H9 (cell line): ENCODE results near the gene GSG1L. TPM values are rescaled to one million over a fixed set of nuclear protein-coding genes. Genes with fewer than 3 reads are reported as not detected.

Source experiments
- DNase-seq: peaks from one replicate; pipeline ENCODE4 v3.0.0-alpha.2; 2017
- H2AFZ ChIP-seq: one replicate; pipeline ENCODE4 v1.6.1; 2013; ENCODE audit warnings: mild to moderate bottlenecking, low read length, control low read depth, moderate library complexity
- H2AK5ac ChIP-seq: 2 replicates; pipeline ENCODE4 v1.6.1; 2013; ENCODE audit warnings: low read length, control low read depth, mixed read lengths; ENCODE audit not compliant: insufficient read length
- H2BK120ac ChIP-seq: one replicate; pipeline ENCODE4 v1.6.1; 2013; ENCODE audit warnings: low read depth, mild to moderate bottlenecking, low read length, control low read depth, inconsistent platforms; ENCODE audit not compliant: poor library complexity, severe bottlenecking
- H2BK12ac ChIP-seq: 2 replicates; pipeline ENCODE4 v1.6.1; 2013; ENCODE audit warnings: low read length, control low read depth, mixed read lengths, low read depth; ENCODE audit not compliant: insufficient read length
- H2BK15ac ChIP-seq: 2 replicates; pipeline ENCODE4 v1.6.1; 2013; ENCODE audit warnings: low read depth, low read length, control low read depth
- H2BK20ac ChIP-seq: one replicate; pipeline ENCODE4 v1.6.1; 2013; ENCODE audit warnings: low read depth, mild to moderate bottlenecking, low read length, control low read depth, inconsistent platforms; ENCODE audit not compliant: poor library complexity, severe bottlenecking
- H2BK5ac ChIP-seq: 2 replicates; pipeline ENCODE4 v1.6.1; 2013; ENCODE audit warnings: low read length, control low read depth, mixed read lengths; ENCODE audit not compliant: insufficient read length
- H3K14ac ChIP-seq: 2 replicates; pipeline ENCODE4 v1.6.1; 2013; ENCODE audit warnings: low read length, control low read depth; ENCODE audit not compliant: insufficient read depth
- H3K18ac ChIP-seq: 2 replicates; pipeline ENCODE4 v1.6.1; 2013; ENCODE audit warnings: low read depth, mild to moderate bottlenecking, mixed read lengths, low read length, control low read depth; ENCODE audit not compliant: insufficient read length
- H3K23ac ChIP-seq: 2 replicates; pipeline ENCODE4 v1.6.1; 2013; ENCODE audit warnings: low read length, control low read depth, mixed read lengths, low read depth; ENCODE audit not compliant: insufficient read length
- H3K23me2 ChIP-seq: 2 replicates; pipeline ENCODE4 v1.6.1; 2013; ENCODE audit warnings: low read depth, mild to moderate bottlenecking, mixed read lengths, low read length, control low read depth; ENCODE audit not compliant: insufficient read length, poor library complexity, severe bottlenecking
- H3K27ac ChIP-seq: 2 replicates; pipeline ENCODE4 v1.5.1; 2013; ENCODE audit warnings: low read length, control low read depth, mixed read lengths, low read depth; ENCODE audit not compliant: insufficient read length
- H3K27me3 ChIP-seq: 2 replicates; pipeline ENCODE4 v1.6.1; 2013; ENCODE audit warnings: low read length, control low read depth, inconsistent platforms; ENCODE audit not compliant: insufficient read depth
- H3K4ac ChIP-seq: 2 replicates; pipeline ENCODE4 v1.6.1; 2013; ENCODE audit warnings: low read depth, mild to moderate bottlenecking, control low read depth, inconsistent platforms, low read length, moderate library complexity
- H3K4me1 ChIP-seq: 2 replicates; pipeline ENCODE4 v1.6.1; 2013; ENCODE audit warnings: low read length, control low read depth, inconsistent platforms; ENCODE audit not compliant: insufficient read depth
- H3K4me2 ChIP-seq: 2 replicates; pipeline ENCODE4 v1.6.1; 2013; ENCODE audit warnings: low read length, control low read depth, mixed read lengths; ENCODE audit not compliant: insufficient read length, insufficient read depth
- H3K56ac ChIP-seq: 2 replicates; pipeline ENCODE4 v1.6.1; 2013; ENCODE audit warnings: low read depth, mild to moderate bottlenecking, mixed read lengths, low read length, control low read depth; ENCODE audit not compliant: insufficient read length
- H3K79me1 ChIP-seq: 2 replicates; pipeline ENCODE4 v1.6.1; 2013; ENCODE audit warnings: low read depth, mild to moderate bottlenecking, moderate library complexity, low read length, control low read depth, inconsistent platforms; ENCODE audit not compliant: insufficient read depth, poor library complexity, severe bottlenecking
- H3K79me2 ChIP-seq: 2 replicates; pipeline ENCODE4 v1.6.1; 2013; ENCODE audit warnings: low read length, control low read depth, inconsistent platforms; ENCODE audit not compliant: insufficient read depth
- H3K9ac ChIP-seq: 2 replicates; pipeline ENCODE4 v1.6.1; 2013; ENCODE audit warnings: low read length, control low read depth, mixed read lengths; ENCODE audit not compliant: insufficient read length; ENCODE audit errors: extremely low read depth
- H3K9me3 ChIP-seq: one replicate; pipeline ENCODE4 v1.6.1; 2013; ENCODE audit warnings: low read depth, low read length, inconsistent platforms; ENCODE audit not compliant: control insufficient read depth
- H3T11ph ChIP-seq: one replicate; pipeline ENCODE4 v1.6.1; 2013; ENCODE audit warnings: mild to moderate bottlenecking, low read length, control low read depth, inconsistent platforms
- H4K20me1 ChIP-seq: one replicate; pipeline ENCODE4 v1.6.1; 2013; ENCODE audit not compliant: control insufficient read depth, insufficient read length, insufficient read depth
- H4K5ac ChIP-seq: 2 replicates; pipeline ENCODE4 v1.6.1; 2013; ENCODE audit warnings: low read depth, mild to moderate bottlenecking, mixed read lengths, low read length, control low read depth; ENCODE audit not compliant: insufficient read length
- H4K8ac ChIP-seq: replicated peaks from 2 replicates; pipeline ENCODE4 v1.6.1; 2013; ENCODE audit warnings: low read length, control low read depth, mixed read lengths, low read depth; ENCODE audit not compliant: insufficient read length
- H4K91ac ChIP-seq: 2 replicates; pipeline ENCODE4 v1.6.1; 2013; ENCODE audit warnings: low read depth, mild to moderate bottlenecking, moderate library complexity, mixed read lengths, low read length, control low read depth; ENCODE audit not compliant: insufficient read length
- H3K27ac Mint-ChIP-seq, 3 experiments: 2 replicates in 2 of 3; 3 replicates in 1 of 3; pipeline ENCODE4 v1.8.0; 2020 to 2021; ENCODE audit warnings: mixed read lengths in 3 of 3, mild to moderate bottlenecking in 1 of 3, moderate library complexity in 1 of 3
- H3K27me3 Mint-ChIP-seq: 2 replicates; pipeline ENCODE4 v1.8.0; 2021; ENCODE audit warnings: low read depth, mild to moderate bottlenecking, moderate library complexity, mixed read lengths
- H3K36me3 Mint-ChIP-seq, 3 experiments: 2 replicates in 2 of 3; 3 replicates in 1 of 3; pipeline ENCODE4 v1.8.0; 2020 to 2021; ENCODE audit warnings: low read depth in 3 of 3, mixed read lengths in 3 of 3; ENCODE audit not compliant: insufficient read depth in 1 of 3
- H3K4me1 Mint-ChIP-seq, 2 experiments: 2 replicates each; pipeline ENCODE4 v1.8.0; 2020; ENCODE audit warnings: mixed read lengths in 2 of 2
- H3K4me3 Mint-ChIP-seq, 2 experiments: 2 replicates in 1 of 2; 3 replicates in 1 of 2; pipeline ENCODE4 v1.8.0; 2020 to 2021; ENCODE audit warnings: mild to moderate bottlenecking in 2 of 2, mixed read lengths in 2 of 2, moderate library complexity in 1 of 2
- H3K9me3 Mint-ChIP-seq, 2 experiments: 2 replicates in 1 of 2; 3 replicates in 1 of 2; pipeline ENCODE4 v1.8.0; 2020; ENCODE audit warnings: mild to moderate bottlenecking in 2 of 2, mixed read lengths in 2 of 2, moderate library complexity in 1 of 2
- WGBS: extraction: QIAGEN DNeasy Blood & Tissue Kit; methylation state at CpG from one replicate; pipeline ENCODE4 v1.1.7; 2013; ENCODE audit warnings: missing lambda C conversion rate, low lambda C conversion rate, mixed read lengths; ENCODE audit not compliant: insufficient read length; ENCODE audit errors: extremely low coverage; 5-methylcytosine and 5-hydroxymethylcytosine counted together
- total RNA-seq: library from RNA; stranded (reverse); gene quantifications from 2 replicates; pipeline ENCODE4 v1.2.1, GENCODE V29; 2021
- TF ChIP-seq, protein P1 (sequence below): fragments of 200-600 bp; sonication (generic); conservative IDR thresholded peaks from 3 replicates; pipeline ENCODE4 v1.8.0; 2021; ENCODE audit warnings: antibody characterized with exemption, mild to moderate bottlenecking

Gene GSG1L
- total RNA-seq, 1 experiment from 2014 or later, result 0.35 TPM

GRCh38 chr16:28062261-28062846, 1.2 kb downstream of the GSG1L start:
- Histone ChIP-seq H3K4ac (no peak overlapping the region), H3K79me1 (no peaks in the 10 kb centered on the region), H3K23me2 (peaks cover 5% of the 10 kb centered on the region), H3K56ac (no peak overlapping the region), H3K9ac (no peak overlapping the region), H2AFZ (no peak overlapping the region), H3K18ac (no peak overlapping the region), H2BK5ac (no peak overlapping the region), H2BK15ac (no peak overlapping the region), H4K20me1 (no peaks in the 10 kb centered on the region), H3K14ac (no peak overlapping the region), H3K27me3 (peaks cover 18% of the 10 kb centered on the region; the same call in 1 of the 2 replicates), H2AK5ac (no peak overlapping the region), H2BK20ac (no peak overlapping the region), H2BK12ac (no peak overlapping the region), H3K27ac (no peak overlapping the region), H2BK120ac (no peak overlapping the region), H3K23ac (no peak overlapping the region), H3K4me2 (peak overlapping the region; percentile 31), H3K4me1 (no peaks in the 10 kb centered on the region), H4K5ac (no peak overlapping the region), H3K79me2 (no peaks in the 10 kb centered on the region), H4K91ac (no peak overlapping the region), H3T11ph (no peak overlapping the region), H3K9me3 (no peaks in the 10 kb centered on the region), H4K8ac (no peak overlapping the region)
- peak overlapping the region; percentile 56 to 74 for H3K4me3 Mint-ChIP-seq
- no peaks in the 10 kb centered on the region for H3K9me3 Mint-ChIP-seq
- H3K27me3 Mint-ChIP-seq, result peaks cover 82% of the 10 kb centered on the region
- no CpG with 5 or more reads among the region's 39 CpGs for WGBS
- H3K27ac Mint-ChIP-seq, result no peak overlapping the region
- TF ChIP-seq, protein P1, sequence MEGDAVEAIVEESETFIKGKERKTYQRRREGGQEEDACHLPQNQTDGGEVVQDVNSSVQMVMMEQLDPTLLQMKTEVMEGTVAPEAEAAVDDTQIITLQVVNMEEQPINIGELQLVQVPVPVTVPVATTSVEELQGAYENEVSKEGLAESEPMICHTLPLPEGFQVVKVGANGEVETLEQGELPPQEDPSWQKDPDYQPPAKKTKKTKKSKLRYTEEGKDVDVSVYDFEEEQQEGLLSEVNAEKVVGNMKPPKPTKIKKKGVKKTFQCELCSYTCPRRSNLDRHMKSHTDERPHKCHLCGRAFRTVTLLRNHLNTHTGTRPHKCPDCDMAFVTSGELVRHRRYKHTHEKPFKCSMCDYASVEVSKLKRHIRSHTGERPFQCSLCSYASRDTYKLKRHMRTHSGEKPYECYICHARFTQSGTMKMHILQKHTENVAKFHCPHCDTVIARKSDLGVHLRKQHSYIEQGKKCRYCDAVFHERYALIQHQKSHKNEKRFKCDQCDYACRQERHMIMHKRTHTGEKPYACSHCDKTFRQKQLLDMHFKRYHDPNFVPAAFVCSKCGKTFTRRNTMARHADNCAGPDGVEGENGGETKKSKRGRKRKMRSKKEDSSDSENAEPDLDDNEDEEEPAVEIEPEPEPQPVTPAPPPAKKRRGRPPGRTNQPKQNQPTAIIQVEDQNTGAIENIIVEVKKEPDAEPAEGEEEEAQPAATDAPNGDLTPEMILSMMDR, result no peak
- no peak for DNase-seq
- peaks cover 0 to 5% of the 10 kb centered on the region in 2 experiments; a peak in 2 of 4 replicates for H3K4me1 Mint-ChIP-seq
- no peaks in the 10 kb centered on the region for H3K36me3 Mint-ChIP-seq
